ENCODE results near the gene WDR18.

- TF ChIP-seq CTCF (IDR thresholded peaks at IDR 0.05; ENCODE audit: poor library complexity, severe bottlenecking) (no peak), EZH2 (IDR thresholded peaks at IDR 0.05; ENCODE audit: borderline replicate concordance, insufficient read depth, low read length, poor library complexity, severe bottlenecking) (no peak), REST (IDR thresholded peaks at IDR 0.05; ENCODE audit: borderline replicate concordance) (no peak), POLR2AphosphoS5 (IDR thresholded peaks at IDR 0.05) (no peak), MXI1 (conservative IDR thresholded peaks at IDR 0.05; ENCODE audit: poor library complexity, severe bottlenecking) (no peak), EP300 (conservative IDR thresholded peaks at IDR 0.05; ENCODE audit: poor library complexity, severe bottlenecking) (no peak), TAF1 (IDR thresholded peaks at IDR 0.05; ENCODE audit: low read depth) (no peak)
These were observed 43.5 kb downstream of the WDR18 start for GRCh38 chr19:1027650-1028061.
